ENCODE data around the gene DDX3Y. TPM values are rescaled to one million over a fixed set of nuclear protein-coding genes. Genes with fewer than 3 reads are reported as not detected.

Gene DDX3Y
- 51.4 TPM in 1 of 2 replicates, not detected in the other for total RNA-seq (ENCODE audit: low replicate concordance)

DNA sequence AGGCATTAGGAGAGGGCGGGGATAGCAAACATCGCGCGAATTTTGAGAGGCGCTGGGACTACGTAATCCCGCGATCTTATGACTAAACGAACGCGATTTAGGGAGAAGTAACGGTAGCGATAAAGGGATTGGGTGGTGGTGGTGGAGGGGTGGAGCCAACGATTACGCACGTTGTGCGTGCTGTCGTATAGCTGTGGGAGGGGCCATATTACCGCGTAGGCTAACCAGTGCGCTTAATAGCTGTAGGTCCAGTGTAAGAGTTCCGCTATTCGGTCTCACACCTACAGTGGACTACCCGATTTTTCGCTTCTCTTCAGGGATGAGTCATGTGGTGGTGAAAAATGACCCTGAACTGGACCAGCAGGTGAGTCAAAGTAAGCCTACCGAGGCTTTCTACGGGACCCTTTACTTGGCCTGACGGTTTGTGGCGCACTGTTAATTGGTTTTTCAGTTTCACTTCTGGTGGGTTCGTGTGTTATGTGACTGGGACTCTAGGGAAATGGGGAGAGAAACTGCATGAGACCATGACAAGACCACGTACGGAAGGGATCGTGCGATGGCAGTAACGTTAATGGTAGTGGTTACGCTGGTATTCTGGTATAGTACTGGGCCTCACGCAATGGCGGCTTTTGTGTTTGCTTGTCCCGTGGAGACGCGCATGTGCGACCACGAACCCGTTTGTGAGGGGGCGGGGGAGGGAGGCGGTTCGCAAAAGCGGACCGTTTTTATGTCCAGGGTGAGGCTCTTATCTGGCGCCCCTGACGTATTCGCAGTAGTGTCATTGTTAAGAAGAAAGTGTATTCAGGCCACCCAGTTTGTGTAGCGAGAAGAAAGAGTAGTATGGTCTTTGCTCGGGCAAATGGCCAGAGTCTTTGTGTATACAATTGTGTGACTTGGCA, at the start of gene DDX3Y:
TSS of gene DDX3Y (plus strand) at position 251 of the 899 bp plus-strand sequence. CDS start at position 320, 69 bp downstream.

Other genes starting within 250 kb of the DDX3Y start
- 15.2 TPM in 1 of 2 replicates, not detected in the other for gene USP9Y, start 203.6 kb upstream of the DDX3Y start, total RNA-seq (ENCODE audit: low replicate concordance)